PC-3 (cell line): ENCODE data around the gene KRTAP21-2.

Experiments used
- CTCF ChIP-seq: fragments of 300-600 bp; sonication (generic); conservative IDR thresholded peaks from 2 replicates; pipeline ENCODE4 v1.5.1; 2017; ENCODE audit warnings: antibody characterized with exemption, low read depth, mild to moderate bottlenecking, low read length
- EZH2 ChIP-seq: fragments of 300-600 bp; sonication (generic); IDR thresholded peaks from one replicate; pipeline ENCODE4 v1.6.1; 2017; ENCODE audit warnings: antibody characterized with exemption, mild to moderate bottlenecking, low read length; ENCODE audit not compliant: unreplicated experiment
- EZH2phosphoT487 ChIP-seq: fragments of 300-600 bp; sonication (generic); IDR thresholded peaks from 2 replicates; pipeline ENCODE4 v1.6.1; 2018; ENCODE audit warnings: mild to moderate bottlenecking, antibody characterized with exemption, low read length, borderline replicate concordance

GRCh38 chr21:30710499-30710898 is 36.6 kb downstream of the KRTAP21-2 start:
- TF ChIP-seq CTCF (no peak), EZH2phosphoT487 (no peak), EZH2 (no peak)
